Cerebellar nuclear complex (tissue), 1 donor: ENCODE measurements around the gene KLF15.

Experiments used
- DNase-seq, 2 experiments: peaks; one replicate each; lab custom pipeline; 2025; lab: John Stamatoyannopoulos, UW

Gene KLF15

DNA sequence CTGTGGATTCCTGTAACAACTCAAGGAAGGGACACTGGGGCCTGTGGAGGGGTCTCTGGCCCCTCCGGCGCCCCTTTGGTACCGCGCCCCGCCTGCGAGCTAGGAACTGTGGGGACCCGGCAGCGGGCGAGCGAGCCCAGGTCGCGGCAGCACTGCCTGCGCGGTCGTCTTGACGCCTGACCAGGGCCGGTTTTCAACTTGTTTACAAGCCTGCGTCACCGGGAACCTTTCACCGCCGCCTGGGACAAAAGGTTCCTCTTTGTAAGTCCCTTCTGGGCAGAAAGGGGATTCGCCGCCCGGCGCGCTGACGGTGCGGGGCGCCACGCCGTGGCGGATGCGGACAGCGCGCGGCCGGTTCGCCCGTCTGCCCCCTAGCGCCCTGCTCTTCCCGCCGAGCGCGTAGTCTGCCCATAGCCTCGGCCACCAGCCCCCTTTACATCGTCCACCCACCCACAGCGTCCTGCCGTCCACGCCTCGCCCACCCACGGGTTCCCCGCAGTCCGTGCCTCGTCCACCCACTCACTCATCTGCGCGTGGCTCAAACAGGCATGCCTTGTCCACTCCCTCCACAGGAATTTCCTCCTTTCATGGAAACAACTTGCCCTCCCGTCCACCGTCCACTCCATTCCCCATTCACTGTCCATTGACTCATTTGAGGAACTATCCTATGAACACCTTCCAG lies 32.0 kb upstream of the KLF15 start:
- DNase-seq, result peak in 1 of 2 experiments; percentile 9

DNA sequence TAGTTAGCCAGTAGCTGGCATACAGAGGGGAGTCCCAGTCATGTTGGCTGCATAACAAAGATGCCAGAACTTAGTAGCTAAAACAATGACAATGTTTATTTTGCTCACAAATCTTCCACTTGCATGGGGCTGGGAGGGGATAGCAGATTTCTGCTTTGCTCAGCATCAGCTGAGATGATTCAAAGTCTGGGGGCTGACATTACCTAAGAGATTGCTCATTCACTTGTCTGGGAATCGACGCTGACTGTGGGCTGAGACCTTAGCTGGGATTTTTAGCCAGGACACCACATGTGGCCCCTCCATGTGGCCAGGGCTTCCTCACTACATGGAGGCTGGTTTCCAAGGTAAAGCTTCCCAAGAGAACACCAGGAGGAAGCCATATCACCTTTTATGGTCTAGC lies 24.8 kb upstream of the KLF15 start:
- DNase-seq, result no peak

DNA sequence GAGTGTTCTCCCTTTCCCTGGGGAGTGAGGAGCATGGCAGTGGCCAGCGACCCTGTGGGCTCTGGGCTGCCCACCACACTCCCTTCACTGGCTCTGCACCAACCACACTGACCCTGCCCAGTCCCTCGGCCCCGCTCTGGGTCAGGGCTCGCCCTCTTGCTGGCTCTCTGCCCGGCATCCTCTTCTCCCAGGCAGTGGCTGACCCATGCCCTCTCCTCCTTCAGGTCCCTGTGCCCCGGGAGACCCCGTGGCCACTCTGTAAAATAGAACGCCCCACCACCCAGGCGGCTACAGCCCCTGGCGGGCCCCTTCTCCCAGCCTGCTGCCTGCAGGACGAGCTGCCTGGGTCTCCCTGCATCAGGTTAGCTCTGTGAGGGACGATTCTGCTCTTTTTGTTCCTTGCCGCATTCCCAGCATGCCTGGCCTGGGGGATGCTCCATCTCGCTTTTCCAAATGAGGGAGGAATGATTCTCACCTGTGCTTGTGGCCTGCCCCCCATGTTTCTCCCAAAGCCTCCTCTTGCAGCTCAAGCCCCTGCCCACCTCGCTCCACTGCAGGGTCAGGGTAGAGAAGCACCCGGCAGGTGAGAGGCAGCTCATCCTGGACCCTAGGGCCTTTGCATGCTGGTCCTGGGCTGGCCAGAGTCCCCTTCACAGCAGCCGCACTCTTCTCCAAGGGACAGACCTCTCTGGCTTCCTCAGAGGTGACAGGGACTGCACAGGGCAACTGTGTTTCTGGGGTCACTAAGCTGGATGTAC lies 23.0 kb upstream of the KLF15 start:
- DNase-seq, result no peak

DNA sequence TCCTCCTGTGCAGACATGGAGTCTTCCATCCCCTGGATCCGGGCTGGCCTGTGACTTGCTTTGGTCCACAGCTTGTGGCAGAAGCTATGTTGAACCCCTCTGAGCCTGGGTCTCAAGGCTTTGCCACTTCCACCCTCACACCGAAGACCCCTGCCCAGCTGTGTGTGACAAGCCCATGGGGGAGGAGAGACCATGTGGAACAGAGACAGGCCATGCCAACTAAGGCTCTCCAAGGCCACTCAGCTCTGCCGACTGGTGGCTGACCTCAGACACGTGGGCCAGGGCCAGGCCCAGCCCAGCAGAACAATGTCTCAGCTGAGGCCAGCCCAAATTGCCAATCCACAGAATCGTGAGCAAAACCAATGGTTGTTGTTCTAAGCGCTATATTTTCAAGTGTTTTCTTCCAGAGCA lies 21.1 kb upstream of the KLF15 start:
- DNase-seq, result no peak

DNA sequence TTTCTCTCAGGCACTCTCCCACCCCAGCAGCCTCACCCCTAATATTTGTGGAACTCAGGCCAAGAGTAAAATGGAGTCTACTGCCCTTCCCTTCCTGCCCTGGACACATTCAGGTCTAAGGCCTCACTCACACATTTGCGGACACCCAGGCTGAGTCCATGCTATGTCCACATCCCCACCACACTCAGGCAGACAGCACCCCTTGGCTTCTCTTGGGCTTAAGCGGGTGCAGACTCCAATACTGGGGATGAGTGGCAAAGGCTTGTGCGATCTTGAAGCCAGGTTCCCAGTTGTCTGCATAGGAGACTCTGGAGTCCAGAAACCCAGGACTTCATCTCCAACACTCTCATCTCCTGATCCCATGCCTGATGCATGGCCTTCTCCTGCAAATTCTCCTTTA lies 20.0 kb upstream of the KLF15 start:
- DNase-seq, result no peak

DNA sequence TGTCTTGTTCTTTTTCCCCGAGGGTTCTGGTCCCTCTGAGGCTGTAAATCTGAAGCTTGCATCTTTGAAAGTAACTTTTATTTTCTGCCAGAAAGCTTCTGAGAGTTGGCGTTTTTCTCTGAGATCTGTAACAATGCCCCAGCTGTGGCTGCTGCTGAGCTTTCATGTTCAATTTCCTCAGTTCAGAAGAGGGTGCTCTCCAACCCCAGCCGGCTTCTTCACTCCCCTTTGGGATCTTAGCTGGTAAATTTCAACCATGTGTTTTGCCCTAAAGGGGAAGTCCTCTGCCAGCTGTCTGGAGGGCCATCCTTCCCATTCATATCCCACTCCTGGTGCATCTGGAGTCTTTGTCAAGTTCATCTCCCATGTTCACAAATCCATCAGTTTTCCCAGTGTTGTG lies 19.2 kb upstream of the KLF15 start:
- DNase-seq, result no peak

DNA sequence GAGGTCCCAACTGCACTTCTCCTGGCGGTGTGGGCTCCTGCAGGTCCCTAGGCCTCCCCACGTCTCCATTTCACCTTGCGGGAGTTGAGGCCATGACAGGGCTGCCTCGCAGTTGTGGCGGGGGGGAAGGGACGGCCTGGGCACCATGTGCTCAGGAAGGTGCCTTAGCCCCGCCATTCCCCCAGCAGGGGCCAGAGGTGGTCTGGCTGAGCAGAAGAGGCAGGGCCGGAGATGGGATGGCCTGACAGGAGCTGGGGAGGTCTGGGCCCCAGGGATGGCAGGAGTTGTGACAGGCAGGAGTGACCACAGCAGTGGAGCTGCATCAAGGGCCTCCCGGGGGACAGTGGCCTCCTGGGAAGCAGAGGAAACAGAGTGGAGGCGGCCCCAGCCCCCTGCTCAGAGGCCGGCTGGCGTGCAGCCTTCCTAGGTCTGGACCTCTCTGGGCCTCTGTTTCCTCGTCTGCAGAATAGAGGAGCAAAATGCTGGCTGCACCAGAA lies 18.7 kb upstream of the KLF15 start:
- DNase-seq, result no peak

DNA sequence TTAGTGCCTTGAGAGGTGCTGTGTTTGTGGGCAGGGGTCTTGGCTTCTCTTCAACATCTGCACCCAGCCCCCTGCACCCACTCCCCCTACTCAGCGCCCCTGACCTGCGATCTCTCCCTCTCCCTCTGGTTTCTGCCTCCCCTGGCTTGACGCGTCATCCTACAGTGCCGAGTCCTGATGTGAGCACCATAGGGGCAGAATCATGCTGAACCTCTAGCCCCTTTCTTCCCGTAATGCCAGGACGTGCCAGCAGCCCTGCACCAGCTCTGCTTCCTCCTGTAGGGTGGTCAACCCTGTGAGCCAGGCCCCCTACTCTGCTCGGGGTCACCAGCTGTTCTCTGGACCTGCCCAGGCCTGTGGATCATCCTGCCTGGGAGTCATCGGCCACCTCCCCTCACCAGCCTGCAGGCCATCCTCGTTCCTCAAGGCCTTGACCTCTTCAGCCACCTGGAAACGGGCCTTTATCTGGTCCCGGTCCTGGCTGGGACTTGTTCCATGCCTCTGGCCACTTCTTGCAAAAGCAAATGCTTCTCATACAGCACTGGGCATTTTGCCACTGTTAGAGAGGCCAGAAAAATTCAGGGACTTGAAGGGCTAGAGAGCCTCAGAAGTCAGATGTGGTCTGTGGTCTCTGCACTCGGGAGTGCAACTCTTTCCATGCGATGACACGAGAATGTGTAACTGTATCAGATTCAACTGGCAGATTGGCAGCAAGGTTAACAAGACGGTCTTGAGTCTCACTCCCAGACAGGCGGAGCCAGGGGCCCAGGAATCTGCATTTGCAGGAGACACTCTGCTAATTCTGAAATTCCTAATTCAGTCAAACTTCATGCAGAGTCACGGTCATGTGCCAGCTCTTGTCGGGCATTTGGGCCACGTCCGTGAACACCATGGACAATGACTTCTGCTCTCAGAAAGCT lies 16.7 kb upstream of the KLF15 start:
- no peak for DNase-seq

DNA sequence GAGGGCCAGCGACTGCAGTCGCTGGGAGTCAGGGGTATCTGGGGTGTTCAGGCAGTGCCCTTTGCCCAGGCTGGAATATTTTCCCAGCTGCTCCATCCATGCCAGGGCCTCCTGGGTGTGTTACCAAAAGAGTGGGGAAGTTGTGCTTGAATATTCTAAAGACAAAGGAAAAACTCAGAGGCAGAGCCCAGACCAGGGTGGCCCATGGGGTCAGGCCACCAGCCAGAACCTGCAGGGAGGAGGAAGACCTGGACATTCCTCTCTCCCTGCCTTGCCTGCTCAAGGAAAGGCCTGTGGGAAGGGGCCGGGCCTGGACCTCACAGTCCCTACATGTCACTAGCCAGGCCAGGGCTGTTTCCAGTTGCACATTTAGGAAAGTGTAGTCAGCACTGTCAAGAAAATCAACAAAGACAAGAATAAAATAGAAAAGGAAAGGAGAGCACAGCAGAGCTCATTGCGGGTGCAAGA lies 16.0 kb upstream of the KLF15 start:
- DNase-seq, result no peak

DNA sequence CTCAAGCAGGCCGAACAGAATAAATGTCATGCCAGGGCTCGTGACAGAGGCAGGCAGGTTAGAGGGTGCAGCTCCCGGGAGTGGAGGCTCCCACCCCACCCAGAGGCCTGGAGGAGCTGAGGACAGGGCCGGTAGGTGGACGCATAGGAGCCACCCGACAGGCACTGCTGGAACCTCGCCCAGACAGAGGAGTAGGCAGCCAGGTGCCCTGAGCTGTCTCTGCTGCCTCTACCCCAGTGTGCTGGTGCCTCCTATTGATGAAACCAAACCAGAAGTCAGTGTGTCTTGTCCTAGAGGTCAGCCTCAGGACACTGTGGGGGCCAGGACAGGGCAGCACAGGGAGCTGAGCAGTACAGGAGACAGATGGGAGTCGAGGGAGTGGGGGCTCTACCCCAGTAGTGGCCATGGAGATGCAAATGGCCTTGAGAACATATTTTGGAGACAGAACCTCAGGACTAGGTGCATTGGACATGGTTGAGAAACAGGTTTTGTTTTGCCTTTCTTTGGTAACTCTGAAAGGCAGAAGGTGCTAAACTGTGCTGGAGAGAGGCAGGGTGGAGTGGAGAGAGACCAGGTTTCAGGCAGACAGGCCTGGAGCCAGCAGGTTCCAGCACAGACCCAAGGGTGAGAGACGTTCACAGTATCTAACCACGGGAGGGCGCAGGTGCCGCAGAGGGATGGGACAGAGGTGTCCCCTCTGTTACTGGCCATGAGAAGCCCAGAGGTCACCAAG lies 15.4 kb upstream of the KLF15 start:
- no peak for DNase-seq

DNA sequence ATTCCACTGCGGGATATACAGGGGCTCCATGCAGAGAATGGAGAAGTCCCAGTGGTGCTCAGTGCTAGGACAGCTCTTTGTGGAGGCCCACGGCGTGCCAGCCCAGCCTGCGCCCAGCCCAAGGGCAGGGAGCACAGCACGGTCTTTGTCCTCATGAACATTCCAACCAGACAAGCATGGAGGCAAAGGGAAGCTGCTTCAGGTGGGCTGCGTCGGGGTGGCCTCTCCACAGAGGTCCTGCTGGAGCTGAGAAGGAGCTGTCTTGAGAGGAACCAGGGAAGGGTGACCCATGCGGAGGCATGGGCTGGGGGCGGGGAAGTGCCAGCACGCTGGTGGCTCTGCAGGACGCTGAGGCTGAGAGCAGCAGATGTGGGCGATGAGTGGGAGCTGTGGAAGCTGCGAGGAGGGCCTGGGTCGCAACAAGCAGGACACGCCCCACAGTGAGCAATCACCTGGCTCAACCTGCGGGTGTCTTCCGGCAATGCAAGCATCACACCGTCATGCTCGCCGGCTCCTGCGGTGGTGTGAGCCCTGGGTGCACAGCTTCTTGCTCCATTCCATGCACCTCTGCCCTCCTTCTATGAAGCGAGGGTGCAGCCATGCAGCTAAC lies 14.0 kb upstream of the KLF15 start:
- no peak for DNase-seq

DNA sequence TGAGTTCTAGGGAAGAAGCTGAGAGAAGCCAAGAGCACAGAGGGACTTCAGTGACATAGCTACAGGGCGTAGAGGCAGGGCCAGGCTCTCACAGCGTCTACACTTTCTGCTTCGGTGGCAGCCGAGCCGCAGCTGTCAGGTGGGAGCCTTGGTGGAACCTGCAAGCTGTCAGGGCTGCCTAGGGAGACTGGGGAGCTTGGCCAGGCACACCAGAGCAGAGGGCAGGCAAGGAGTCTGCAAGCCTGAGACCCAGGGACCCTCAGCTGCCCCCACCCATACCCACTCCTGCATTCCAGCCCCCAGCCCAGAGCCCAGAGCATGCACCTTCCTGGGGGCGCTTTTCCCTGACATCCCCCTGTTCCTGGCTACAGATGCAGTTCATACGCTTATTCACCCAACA lies 13.4 kb upstream of the KLF15 start:
- no peak for DNase-seq

DNA sequence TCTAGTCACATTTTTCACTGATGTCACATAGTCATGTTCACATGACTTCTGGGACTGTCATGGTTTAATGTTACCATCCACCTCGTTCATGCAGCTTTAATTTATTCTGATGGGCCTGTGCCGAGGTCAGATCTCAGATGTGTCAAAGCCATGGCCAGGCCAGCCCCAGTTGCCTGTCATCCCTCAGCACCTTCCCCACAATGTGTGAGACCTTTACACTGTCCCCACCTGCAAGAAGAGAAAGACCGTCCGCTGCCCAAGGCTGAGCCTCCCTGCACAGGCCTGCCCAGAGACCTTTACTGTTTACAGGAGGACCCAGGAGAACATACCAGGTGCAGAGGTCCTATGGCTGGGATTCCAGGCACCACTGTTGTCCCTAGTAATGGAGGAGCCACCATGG lies 12.8 kb upstream of the KLF15 start:
- no peak for DNase-seq

DNA sequence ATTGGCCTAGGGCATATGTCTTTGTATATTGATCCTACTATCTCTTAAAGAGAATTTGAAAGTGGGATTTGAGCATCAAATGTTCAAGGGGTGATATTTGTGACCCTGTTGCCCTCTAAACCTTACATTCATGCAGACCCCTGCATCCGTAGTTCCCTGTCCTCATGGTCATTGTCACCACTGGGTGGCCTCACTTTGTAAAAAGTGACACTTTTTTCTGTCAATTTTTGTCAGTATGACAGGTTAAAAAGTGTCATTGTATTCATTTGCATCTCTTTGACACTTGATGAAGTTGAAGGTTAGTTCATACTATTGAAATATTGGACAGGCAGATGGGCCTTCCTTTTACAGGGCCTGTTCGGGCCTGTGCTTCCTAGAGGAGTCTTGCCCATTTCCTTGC lies 12.3 kb upstream of the KLF15 start:
- DNase-seq, result no peak

DNA sequence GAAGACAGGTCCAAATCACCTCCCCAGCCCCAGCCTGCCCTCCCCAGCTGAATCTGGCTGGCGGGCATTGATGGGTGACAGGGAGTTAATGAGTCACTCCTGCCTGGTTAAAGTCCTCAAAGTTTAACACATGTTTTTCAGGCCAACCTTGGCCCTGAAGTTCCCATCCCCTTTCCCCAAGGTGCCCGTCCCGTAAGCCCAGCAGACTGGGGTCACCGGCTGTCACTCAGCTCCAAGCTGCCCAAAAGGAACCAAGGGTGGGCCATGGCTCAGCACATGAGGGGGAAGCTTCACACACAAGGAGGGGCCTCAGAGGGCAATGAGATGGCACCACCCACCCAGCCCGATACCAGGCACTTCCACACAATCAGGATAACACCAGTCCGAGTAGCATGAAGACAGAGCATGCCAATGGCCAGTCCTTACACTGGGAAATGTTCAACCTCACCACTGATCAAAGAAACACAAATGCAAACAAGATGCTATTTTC lies 10.2 kb upstream of the KLF15 start:
- no peak for DNase-seq

DNA sequence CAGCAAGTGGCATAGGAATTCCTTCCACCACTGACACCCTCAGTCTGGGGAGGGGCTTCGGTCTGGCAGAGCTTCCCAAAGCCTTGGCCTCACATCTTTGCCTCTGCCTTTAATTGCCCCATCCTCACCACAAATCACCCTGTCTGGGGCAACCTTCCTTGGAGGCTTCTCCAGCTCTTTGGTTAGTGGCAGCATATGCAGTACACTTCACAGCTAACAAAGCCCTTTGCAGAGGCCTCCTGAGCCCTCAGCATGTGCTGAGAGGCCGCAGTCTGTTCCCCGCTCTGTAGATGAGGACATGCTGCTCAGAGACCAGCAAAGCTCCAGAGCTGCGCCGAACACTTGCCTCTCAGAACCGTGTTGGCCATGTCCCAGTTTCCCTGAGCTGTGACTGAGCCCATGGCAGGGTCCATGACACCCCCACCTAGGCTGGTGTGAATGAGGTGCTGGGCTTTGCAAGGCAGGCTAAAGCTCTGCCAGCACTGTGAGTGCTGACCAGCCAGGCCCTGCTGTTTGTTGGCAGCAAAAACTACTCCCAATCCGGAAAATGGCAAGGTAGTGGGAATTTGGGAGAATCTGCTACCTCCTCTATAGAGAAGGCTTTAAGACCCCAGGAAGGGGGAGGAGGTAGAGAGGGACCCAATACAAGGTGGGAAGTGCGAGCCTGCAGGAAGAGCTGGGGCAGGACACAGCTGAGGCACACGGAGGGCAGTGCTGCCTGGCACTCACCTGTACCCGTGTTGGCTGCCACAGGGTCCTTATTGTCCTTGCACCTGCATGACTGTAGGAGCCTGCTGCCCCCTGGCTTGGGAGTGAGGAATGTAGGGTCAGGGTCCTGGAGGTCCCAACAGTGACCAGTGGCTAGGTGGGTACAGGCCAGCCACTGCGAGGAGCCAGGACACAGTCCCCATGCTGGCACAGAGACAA lies 8.4 kb upstream of the KLF15 start:
- DNase-seq, result no peak

DNA sequence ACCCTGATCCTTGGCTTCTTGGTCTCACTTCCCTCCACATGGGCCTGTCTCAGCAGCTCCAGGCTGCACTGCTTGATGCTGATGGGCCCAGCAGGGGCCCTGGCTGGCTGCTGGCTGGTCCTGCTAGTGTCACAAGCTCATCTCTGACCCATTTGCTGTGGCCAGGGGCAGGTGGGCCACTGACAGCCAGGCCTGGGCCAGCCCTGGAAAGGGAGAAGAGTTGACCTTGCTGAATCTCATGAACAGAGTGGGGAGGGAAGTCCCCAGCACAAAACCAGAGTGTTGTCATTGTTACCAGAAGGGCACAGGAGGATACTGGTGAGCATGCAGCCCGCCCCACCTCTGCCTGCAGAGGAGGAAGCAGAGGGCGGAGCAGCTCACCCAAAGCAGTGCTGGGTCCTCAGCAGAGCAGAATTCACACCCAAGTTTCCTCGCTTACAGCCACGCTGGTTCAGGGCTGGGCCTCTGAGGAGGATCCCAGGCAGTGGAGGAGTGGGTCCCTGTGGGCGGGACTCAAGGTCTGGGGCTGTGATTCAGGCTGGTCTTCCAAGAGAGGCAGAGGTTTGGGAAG lies 7.6 kb upstream of the KLF15 start:
- DNase-seq, result no peak

DNA sequence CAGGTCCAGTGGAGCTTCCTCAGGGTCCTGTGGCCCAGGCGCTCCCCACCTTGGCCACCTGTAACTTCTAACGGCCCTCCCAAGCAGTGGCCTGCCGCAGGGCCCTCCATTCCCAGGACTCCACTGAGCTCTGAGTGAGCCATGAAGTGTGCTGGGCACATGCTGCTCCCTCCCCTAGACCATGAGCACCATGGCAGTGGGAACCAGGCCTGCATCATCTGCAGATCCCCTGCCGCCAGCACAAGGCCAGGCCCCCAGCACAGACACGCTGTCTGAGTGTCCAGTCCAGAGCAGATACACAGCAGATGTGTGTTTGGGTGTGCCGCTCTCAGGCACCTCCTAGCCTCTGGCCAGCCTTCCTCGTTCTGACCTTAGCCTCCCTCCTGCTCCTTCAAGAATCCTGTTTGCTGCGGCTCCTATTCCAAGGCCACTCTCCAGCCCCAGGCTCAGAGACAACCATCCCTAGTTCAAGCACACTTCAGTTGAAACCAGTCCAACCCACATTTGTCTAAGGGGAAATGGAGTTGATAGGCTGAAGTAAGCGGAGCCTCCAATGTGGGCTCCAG lies 7.0 kb upstream of the KLF15 start:
- DNase-seq, result no peak

DNA sequence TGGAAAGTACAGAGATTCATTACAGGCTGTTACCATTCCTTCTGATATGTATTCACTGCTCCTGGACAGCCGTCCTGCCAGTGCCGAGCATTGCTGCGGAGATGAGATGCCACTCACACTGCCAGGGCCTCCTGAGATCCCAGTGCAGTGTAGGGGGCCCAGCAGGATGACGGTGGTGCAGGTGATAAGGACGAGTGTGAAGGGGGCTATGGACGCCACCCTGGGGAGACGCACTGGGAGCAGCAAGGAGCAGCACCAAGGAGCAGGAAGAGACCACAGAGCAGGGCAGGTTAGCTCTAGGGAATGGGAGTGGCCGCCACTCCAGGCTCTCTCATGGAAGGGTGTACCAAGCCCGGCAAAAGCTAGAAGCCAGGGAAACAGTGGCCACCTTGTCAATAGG lies 4.0 kb upstream of the KLF15 start:
- DNase-seq, result no peak
